ENCODE results near the gene PARN.

DNA sequence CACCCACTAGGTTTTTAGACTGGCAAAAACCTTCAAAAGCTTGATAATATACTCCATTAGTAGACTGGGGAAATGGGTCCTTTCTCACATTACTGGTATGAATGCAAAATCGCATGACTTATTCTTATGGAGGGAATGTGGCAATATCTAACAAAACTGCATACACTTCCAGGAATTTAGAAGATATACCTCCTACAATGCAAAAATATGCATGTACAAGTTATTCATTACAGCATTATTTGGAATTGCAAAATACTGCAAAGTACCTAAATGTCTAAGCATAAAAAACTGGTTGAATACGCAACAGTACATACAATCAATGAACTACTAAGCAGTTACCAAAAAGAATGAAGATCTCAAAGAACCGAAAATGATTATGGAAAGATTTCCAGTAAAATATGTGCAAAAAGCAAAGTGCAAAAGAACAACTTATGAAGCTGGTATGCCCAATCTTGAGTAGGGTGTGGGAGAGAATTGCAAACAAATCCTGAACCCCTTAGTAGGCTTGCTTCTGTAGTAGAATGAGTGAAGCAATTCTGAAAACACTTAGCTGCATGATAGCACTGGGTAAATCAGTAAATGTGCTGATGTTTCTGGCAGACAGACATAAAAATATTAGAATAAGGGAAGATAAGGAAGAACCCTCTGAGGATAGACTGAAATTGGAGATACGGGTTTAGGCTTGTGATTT lies 180.1 kb downstream of the PARN start:
- TF ChIP-seq EZH2 (IDR thresholded peaks at IDR 0.05; ENCODE audit: insufficient read depth, poor library complexity, severe bottlenecking) (no peak), EZH2phosphoT487 (IDR thresholded peaks at IDR 0.05; ENCODE audit: insufficient read depth, low read depth) (no peak)
